HT1080 (cell line): ENCODE measurements around the gene CACNA1A. TPM values are rescaled to one million over a fixed set of nuclear protein-coding genes. Genes with fewer than 3 reads are reported as not detected.
A peak's percentile ranks its signal among the peaks of the same experiment; 100 is the strongest.
"Not testable (repeated sequence)": the region's sequence is repeated elsewhere in the genome, so short reads cannot be mapped to it uniquely, and the experiment has no call there.

Source experiments
- DNase-seq: peaks from one replicate; pipeline ENCODE4 v3.0.0-alpha.2; 2015; ENCODE audit warnings: low read depth
- total RNA-seq: library from RNA; depleted of rRNA; stranded (reverse); fragments of >200 nt; shearing (Covaris generic); gene quantifications from 2 replicates; pipeline ENCODE4 v1.2.3, GENCODE V29; 2014

CACNA1A gene
- total RNA-seq, 1 experiment from 2014 or later, result 0.53 TPM

DNA sequence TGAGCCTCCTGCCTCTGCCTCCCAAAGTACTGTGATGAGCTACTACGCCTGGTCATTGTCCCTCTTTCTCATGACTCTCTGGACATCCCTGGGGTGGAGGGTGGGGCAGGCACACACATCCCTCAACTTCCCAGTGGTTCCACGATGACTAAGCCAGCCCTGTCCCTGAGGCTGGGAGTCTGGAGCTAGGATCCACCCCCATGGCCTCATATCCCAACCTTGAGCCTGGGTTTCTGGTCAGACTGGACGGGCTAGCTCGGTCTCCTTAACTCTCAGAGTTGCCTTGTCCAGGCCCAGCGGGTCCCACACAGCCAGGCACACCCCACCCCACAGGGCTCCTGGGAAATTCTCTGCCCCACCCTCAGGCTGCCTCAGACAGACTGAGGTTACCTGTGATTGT, 336.5 kb downstream of the CACNA1A start:
- peak; percentile 86 for DNase-seq

DNA sequence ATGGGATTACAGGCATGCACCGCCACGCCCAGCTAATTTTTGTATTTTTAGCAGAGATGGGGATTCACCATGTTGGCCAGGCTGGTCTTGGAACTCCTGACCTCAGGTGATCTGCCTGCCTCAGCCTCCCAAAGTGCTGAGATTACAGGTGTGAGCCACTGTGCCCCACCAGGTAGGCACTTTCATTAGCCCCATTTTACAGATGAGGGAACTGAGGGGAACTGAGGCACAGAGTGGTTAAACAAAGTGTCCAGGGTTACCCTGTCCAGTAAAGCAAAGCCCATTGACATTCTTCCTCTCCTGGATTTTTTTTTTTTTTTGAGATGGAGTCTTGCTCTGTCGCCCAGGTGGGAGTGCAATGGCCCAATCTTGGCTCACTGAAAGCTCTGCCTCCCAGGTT, 340.1 kb downstream of the CACNA1A start:
- not testable (repeated sequence) for DNase-seq

DNA sequence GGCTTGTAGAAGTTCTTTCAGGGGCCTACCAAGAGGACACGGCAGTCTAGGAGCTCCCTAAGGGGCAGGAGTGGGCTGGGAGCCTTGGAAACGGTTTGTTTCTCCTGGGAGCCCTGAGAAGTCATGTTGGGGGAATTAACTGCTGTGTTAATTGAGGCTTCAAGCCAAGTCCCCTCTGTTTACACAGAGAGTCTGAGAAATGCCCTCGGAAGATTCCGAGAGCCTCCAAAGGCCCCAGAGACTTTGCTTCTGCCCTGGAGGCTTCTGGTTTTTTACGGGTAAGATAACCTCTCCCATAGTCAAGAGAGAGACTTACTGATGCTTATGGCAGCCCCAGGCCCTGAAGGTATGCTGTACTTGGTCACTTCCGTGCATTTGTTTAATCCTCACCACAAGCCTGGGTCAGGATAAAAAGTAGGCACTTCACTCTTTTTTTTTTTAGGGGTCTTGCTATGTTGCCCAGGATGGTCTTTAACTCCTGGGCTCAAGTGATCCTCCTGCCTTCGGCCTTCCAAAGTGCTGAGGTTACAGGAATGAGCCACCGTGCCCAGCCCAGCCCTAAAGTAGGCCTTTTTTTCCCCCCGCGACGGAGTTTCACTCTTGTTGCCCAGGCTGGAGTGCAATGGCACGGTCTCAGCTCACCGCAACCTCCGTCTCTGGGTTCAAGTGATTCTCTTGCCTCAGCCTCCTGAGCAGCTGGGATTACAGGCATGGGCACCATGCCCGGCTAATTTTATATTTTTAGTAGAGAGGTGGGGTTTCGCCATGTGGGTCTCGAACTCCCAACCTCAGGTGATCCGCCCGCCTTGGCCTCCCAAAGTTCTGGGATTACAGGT, 340.9 kb downstream of the CACNA1A start:
- DNase-seq, result no peak

DNA sequence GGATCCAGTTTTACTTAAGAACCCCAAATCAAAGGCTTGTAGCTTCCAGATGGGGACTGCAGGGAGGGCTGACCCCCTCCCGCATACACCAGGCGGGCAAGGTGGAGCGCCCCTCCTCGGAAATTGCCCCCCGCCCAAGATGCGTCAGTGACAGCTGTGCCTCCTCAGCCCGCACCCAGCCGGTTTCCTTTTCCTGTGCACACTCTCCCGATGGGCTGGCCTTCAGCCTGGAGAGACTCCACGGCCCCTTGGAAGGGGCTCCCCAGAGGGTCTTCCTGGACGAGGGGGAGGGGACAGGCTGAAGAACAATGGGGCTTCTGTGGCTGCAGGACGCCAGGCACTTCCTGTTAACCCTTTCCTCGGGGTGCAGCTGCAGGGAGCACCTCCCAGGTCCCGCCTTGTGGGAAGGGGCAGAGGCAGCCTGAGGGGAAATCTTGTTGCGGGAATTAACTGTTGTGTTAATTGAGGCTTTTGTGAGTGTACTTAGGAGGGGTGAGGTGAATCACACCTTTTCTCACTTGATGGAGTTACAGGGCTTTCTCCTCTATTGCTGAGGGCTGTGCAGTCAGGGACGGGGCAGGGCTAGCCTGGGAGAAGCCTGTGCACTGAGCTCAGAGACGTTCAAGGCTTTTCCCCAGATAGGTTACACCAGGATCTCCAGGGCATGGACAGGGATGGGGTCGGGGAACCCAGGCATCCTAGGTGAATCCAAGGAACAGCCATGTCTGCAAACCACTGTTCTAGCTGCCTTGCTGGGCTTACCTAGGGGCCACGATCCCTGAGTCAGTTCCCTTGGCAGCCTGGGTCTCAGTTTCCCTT, 341.7 kb downstream of the CACNA1A start:
- DNase-seq, result peak; percentile 98

DNA sequence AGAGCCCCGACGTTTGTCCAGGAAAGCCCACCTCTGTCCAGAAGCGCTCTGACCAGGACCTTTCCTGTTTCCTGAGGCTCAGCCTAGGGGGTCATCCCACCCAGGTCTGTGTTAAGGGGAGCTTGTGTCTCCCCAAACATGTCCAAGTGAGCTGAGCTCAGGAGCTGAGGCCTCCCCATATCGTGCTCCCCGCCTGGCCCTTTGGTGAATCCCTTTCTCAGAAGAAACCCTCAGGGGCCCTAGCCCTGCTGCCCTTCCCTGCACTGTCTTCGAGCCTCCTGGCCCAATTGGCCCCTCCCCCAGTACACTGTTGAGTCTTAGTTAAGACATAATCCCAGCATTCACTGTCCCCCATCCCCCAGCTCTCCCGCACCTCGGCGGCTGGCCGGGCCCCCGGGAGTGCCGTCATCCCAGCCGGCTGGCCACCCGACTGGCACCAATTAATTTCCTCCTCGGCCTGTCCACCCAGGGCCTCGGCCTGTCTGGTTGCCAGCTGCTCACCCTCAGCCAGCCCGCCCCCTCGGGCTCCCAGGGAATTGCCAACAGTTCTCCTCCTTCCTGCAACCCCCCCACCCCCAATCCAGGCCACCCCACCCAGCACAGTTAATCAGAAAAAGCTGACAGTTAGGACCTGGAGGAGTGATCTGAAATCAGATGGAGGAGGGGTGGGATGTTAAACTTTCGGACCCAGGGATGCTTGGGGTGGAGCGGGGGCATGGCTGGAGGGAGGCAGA, 342.5 kb downstream of the CACNA1A start:
- peak; percentile 96 for DNase-seq

DNA sequence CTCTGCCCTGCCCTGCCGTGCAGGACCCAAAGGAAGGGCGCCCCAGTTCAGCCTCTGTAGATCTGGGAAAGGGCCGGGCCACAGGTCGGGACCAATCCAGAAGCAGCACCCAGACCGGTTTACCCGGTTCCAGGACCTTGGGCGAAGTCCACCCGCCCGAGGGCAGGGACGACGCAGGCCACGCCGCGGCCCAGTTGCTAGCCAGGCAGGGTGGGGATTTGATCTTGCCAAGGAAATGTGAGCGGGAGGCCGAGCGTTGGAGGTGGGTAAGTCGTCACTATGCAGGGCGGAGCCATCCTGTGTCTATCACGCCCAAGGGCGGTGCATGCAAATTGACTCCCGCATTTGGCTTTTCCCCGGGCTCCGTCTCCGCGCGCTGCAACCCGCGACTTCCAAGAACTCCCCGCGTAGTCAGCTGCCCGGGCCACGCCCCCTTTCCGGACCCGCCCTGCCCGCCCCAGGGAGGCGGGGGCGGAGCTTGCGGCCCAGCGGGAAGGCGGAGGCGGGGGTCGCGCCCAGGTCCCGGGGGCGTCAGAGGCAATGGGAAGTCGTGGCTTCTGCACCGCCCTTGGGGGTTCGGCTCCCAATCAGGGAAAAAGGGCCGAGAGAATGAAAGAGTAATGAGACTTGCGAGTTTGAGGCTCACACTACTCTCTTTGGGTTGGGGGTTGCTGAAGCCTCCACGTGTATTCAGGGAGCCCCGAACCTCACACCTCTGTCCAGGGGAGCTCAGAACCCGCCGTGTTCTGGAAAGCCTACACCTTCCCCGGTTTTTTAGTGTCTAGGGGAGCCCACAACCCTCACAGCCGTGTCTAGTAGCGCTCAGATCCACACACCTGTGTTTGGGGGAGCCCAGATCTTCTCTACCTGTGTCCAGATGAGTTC, 343.3 kb downstream of the CACNA1A start:
- DNase-seq, result peak; percentile 98

DNA sequence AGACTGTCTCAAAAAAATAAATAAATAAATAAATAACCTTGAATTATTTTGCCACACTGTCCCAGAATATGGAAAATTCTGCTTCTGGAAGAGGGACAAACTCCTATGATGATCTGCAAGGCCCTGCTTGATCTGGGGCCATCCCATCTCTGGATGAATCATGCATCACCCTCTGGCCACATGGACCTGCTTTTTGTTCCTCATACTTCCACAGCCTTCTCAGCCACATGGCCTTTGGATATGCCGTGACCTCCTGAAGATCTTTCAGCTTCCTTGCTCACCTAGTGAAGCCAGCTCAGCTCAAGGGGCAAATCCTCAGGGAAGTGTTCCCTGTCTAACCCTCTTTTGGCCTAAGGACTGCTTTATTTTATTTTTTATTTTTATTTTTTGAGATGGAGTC, 345.7 kb downstream of the CACNA1A start:
- DNase-seq, result peak; percentile 54

DNA sequence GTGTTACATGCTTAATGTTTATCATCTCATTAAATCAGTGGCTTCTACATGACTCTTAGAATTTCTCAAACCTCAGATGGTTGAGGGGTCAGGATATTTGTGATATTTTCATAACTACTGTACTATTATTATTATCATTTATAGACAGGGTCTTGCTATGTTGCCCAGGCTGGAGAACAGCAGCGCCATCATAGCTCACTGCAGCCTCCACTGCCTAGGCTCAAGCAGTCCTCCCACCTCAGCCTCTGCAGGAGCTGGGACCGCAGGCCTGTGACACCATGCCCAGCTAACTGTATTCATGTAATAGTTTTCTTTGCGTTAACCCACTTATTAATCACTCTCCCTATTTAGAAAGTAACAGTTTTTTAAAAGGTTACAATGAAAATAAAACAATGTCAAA, 346.6 kb downstream of the CACNA1A start:
- DNase-seq, result no peak
